Measurements from ENCODE around the gene PPIL4.

PPIL4 gene

GRCh38 chr6:149545754-149546471 is at the start of gene PPIL4:
Gene PPIL4 (minus strand): TSS chr6:149546043. CDS start chr6:149546005, 38 bp downstream.
- peak; percentile 95 for DNase-seq (ENCODE audit: low read depth)

GRCh38 chr6:149593408-149593807 is 47.6 kb upstream of the PPIL4 start:
- no peak for DNase-seq (ENCODE audit: low read depth)

- DNase-seq (ENCODE audit: low read depth): no peak
These were observed 47.1 kb upstream of the PPIL4 start for GRCh38 chr6:149592983-149593382.

- no peak for DNase-seq (ENCODE audit: low read depth)
These were observed 40.3 kb upstream of the PPIL4 start for GRCh38 chr6:149586149-149586548.

GRCh38 chr6:149581349-149581748 is 35.5 kb upstream of the PPIL4 start:
- DNase-seq (ENCODE audit: low read depth): no peak

GRCh38 chr6:149580880-149581279 is 35.0 kb upstream of the PPIL4 start:
- DNase-seq (ENCODE audit: low read depth): no peak

GRCh38 chr6:149567945-149568585 is 22.2 kb upstream of the PPIL4 start:
- no peak for DNase-seq (ENCODE audit: low read depth)

- no peak for DNase-seq (ENCODE audit: low read depth)
These were observed 21.3 kb upstream of the PPIL4 start for GRCh38 chr6:149567194-149567586.

- DNase-seq (ENCODE audit: low read depth): peak; percentile 15
These were observed 20.8 kb upstream of the PPIL4 start for GRCh38 chr6:149566410-149567193.

GRCh38 chr6:149565527-149566409 is 19.9 kb upstream of the PPIL4 start, which contains the start of gene GINM1:
Gene GINM1 (plus strand): TSS chr6:149566375. CDS start chr6:149566415, 40 bp downstream.
- DNase-seq (ENCODE audit: low read depth): peak; percentile 92

- no peak for DNase-seq (ENCODE audit: low read depth)
These were observed 18.1 kb upstream of the PPIL4 start for GRCh38 chr6:149563928-149564325.

GRCh38 chr6:149563203-149563927 is 17.5 kb upstream of the PPIL4 start:
- no peak for DNase-seq (ENCODE audit: low read depth)

GRCh38 chr6:149560736-149561135 is 14.9 kb upstream of the PPIL4 start:
- DNase-seq (ENCODE audit: low read depth): no peak

GRCh38 chr6:149559389-149559788 is 13.5 kb upstream of the PPIL4 start:
- no peak for DNase-seq (ENCODE audit: low read depth)

GRCh38 chr6:149558029-149558428 is 12.2 kb upstream of the PPIL4 start:
- DNase-seq (ENCODE audit: low read depth): no peak

- no peak for DNase-seq (ENCODE audit: low read depth)
These were observed 6.1 kb upstream of the PPIL4 start for GRCh38 chr6:149551920-149552319.

- peak; percentile 22 for DNase-seq (ENCODE audit: low read depth)
These were observed 537 bp downstream of the PPIL4 start for GRCh38 chr6:149545258-149545753.

- no peak for DNase-seq (ENCODE audit: low read depth)
These were observed 1.1 kb downstream of the PPIL4 start for GRCh38 chr6:149544646-149545257.

- DNase-seq (ENCODE audit: low read depth): no peak
These were observed 4.7 kb downstream of the PPIL4 start for GRCh38 chr6:149541139-149541538.

GRCh38 chr6:149534742-149535141 is 11.1 kb downstream of the PPIL4 start:
- DNase-seq (ENCODE audit: low read depth): no peak

All from stimulated activated CD8-positive, alpha-beta memory T cell treated with anti-CD3 and anti-CD28 coated beads, Interleukin-12 subunit alpha, Interleukin-12 subunit beta, amount 100 ng/mL, for 4 hours (primary cell).